HFF-Myc (cell line): ENCODE data around the gene ATP1B4.

Experiments
- DNase-seq: peaks from one replicate; pipeline ENCODE4 v3.0.0-alpha.2; 2011; ENCODE audit warnings: low read depth; ENCODE audit errors: extremely low read depth
- H3K4me3 ChIP-seq: replicated peaks from 2 replicates; pipeline ENCODE4 v1.5.1; 2011; ENCODE audit warnings: low read depth, mild to moderate bottlenecking, control low read depth, low read length
- TF ChIP-seq, protein P1 (sequence below): IDR thresholded peaks from 2 replicates; pipeline ENCODE4 v1.5.1; 2012; ENCODE audit warnings: mild to moderate bottlenecking, low read depth, low read length, control low read depth; ENCODE audit errors: missing control alignments

The ATP1B4 gene

DNA sequence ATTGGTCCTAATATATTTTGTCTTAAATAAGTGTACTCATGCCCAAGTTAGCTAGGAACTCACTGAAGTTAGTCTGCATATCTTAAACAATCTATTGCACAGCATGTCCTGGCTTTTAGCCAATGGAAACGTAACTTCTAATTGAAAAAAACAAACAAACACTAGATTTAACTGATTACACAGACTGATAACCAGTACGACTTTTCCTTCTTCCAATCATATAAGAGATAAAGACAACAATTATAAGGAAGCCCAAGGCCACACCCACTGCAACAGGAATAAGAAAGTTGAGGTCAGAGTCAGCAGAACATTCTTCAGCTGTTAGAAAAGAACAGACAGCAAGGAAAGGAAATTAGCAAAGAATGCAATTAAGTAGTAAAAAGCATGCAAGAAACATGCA is 66.4 kb downstream of the ATP1B4 start:
- H3K4me3 ChIP-seq: no peak overlapping the region
- DNase-seq: no peak
- TF ChIP-seq, protein P1, sequence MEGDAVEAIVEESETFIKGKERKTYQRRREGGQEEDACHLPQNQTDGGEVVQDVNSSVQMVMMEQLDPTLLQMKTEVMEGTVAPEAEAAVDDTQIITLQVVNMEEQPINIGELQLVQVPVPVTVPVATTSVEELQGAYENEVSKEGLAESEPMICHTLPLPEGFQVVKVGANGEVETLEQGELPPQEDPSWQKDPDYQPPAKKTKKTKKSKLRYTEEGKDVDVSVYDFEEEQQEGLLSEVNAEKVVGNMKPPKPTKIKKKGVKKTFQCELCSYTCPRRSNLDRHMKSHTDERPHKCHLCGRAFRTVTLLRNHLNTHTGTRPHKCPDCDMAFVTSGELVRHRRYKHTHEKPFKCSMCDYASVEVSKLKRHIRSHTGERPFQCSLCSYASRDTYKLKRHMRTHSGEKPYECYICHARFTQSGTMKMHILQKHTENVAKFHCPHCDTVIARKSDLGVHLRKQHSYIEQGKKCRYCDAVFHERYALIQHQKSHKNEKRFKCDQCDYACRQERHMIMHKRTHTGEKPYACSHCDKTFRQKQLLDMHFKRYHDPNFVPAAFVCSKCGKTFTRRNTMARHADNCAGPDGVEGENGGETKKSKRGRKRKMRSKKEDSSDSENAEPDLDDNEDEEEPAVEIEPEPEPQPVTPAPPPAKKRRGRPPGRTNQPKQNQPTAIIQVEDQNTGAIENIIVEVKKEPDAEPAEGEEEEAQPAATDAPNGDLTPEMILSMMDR: no peak

DNA sequence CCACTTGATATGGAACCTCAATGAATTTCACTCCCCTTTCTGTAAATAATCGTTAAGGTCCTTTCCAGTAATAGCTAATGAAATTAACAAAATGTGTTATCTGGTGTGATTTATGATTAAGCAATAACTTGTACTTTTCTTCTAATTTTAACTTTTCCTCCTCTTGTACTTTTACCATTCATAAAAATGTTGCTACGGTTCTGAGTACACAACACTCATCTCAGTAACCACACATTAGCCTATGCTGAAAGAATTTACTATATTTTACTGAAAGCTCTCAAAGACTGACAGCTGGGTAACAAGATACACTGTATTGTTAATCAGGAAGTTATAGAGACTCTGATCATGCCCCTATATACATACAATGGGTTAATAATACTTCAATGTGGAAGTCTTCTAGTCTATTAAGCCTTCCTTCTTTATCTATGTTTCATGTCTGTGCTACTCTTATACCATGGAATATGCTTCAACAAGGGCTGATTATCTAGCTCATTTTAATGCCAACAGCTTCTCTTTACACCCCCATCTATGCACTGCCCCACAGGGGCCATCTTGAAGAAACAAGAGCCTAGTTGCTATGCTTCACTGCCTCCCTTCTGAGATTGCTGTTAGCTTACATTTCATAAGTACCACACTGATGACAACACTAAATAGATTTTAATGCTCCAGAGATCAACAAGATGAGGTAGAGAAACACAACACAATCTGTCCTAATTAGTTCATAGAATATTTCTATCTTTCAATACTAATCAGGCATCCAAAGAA is 68.1 kb downstream of the ATP1B4 start:
- DNase-seq: no peak
- TF ChIP-seq, protein P1: no peak
- H3K4me3 ChIP-seq: no peak overlapping the region
